BJ (cell line): ENCODE measurements around the gene NFATC1. TPM values are rescaled to one million over a fixed set of nuclear protein-coding genes. Genes with fewer than 3 reads are reported as not detected.

Experiments used
- CTCF ChIA-PET: fragments of 350-600 bp; formaldehyde crosslinking; extraction: SDS; loops from one replicate; lab custom pipeline; 2021; ENCODE audit warnings: antibody characterized with exemption, inconsistent platforms; lab: Yijun Ruan, JAX
- POLR2A ChIA-PET: fragments of 300-600 bp; sonication (Branson Sonifier 250); formaldehyde crosslinking; extraction: SDS; loops from one replicate; lab custom pipeline; 2021; ENCODE audit warnings: antibody characterized with exemption; lab: Charles Lee
- DNase-seq: peaks from one replicate; pipeline ENCODE4 v3.0.0-alpha.2; 2011; ENCODE audit warnings: low read depth
- H3K27me3 ChIP-seq: 2 replicates; pipeline ENCODE4 v1.6.0; 2011; ENCODE audit warnings: low read length; ENCODE audit not compliant: control insufficient read depth, insufficient read depth
- H3K36me3 ChIP-seq: 2 replicates; pipeline ENCODE4 v1.5.1; 2011; ENCODE audit warnings: low read length; ENCODE audit not compliant: control insufficient read depth, insufficient read depth
- H3K4me3 ChIP-seq: 2 replicates; pipeline ENCODE4 v1.5.1; 2011; ENCODE audit warnings: low read depth, mild to moderate bottlenecking, control low read depth, low read length
- CTCF ChIP-seq: IDR thresholded peaks from 2 replicates; pipeline ENCODE4 v1.5.1; 2011; ENCODE audit warnings: low read depth, mild to moderate bottlenecking, control low read depth, inconsistent platforms, low read length, moderate library complexity; ENCODE audit not compliant: insufficient read depth
- polyA plus RNA-seq: library from polyadenylated mRNA; depleted of rRNA; stranded (reverse); fragments of >200 nt; gene quantifications from 2 replicates; pipeline ENCODE4 v1.2.3, GENCODE V29; 2011

Gene NFATC1
- polyA plus RNA-seq, 1 experiment: 1.2 TPM

- Histone ChIP-seq H3K36me3 (no peaks in the 10 kb centered on the region), H3K27me3 (no peaks in the 10 kb centered on the region), H3K4me3 (no peak overlapping the region)
- ChIA-PET CTCF (no interaction called here), POLR2A (no interaction called here)
- no peak for DNase-seq
- TF ChIP-seq CTCF: no peak
These were observed 158.0 kb downstream of the NFATC1 start for GRCh38 chr18:79553696-79554095.

GRCh38 chr18:79554321-79554720, 158.6 kb downstream of the NFATC1 start:
- H3K4me3 ChIP-seq: no peak overlapping the region
- no peaks in the 10 kb centered on the region for H3K27me3 ChIP-seq
- DNase-seq: no peak
- POLR2A ChIA-PET: no interaction called here
- H3K36me3 ChIP-seq: no peaks in the 10 kb centered on the region
- TF ChIP-seq CTCF: no peak
- CTCF ChIA-PET: no interaction called here

- Histone ChIP-seq H3K27me3 (no peaks in the 10 kb centered on the region), H3K4me3 (no peak overlapping the region), H3K36me3 (no peaks in the 10 kb centered on the region)
- no peak for TF ChIP-seq CTCF
- DNase-seq: no peak
- ChIA-PET CTCF (no interaction called here), POLR2A (no interaction called here)
These were observed 159.4 kb downstream of the NFATC1 start for GRCh38 chr18:79554945-79555645.

- TF ChIP-seq CTCF: no peak
- H3K27me3 ChIP-seq: no peaks in the 10 kb centered on the region
- H3K36me3 ChIP-seq: no peaks in the 10 kb centered on the region
- no peak for DNase-seq
- H3K4me3 ChIP-seq: no peak overlapping the region
- POLR2A ChIA-PET: no interaction called here
- CTCF ChIA-PET: no interaction called here
These were observed 160.2 kb downstream of the NFATC1 start for GRCh38 chr18:79555885-79556284.

- Histone ChIP-seq H3K36me3 (no peaks in the 10 kb centered on the region), H3K27me3 (no peaks in the 10 kb centered on the region), H3K4me3 (no peak overlapping the region)
- ChIA-PET CTCF (no interaction called here), POLR2A (no interaction called here)
- TF ChIP-seq CTCF: no peak
- DNase-seq: no peak
These were observed 161.3 kb downstream of the NFATC1 start for GRCh38 chr18:79556829-79557585.
